Measurements from ENCODE around the gene SCN3B. TPM values are rescaled to one million over a fixed set of nuclear protein-coding genes. Genes with fewer than 3 reads are reported as not detected.

Gene SCN3B
- total and polyA plus RNA-seq, 2 donors from 2014 or later, result 0.43 to 2.8 TPM

- H3K4me3 ChIP-seq (ENCODE audit: low read length in 3 of 3), result no peak overlapping the region
- no peaks in the 10 kb centered on the region for H3K27me3 ChIP-seq (ENCODE audit: control insufficient read depth, insufficient read depth, low read length)
- no peak for TF ChIP-seq CTCF (IDR thresholded peaks at IDR 0.05; ENCODE audit: borderline replicate concordance, extremely low read depth, insufficient read depth)
- FAIRE-seq (no peak), DNase-seq (no peak)
- peaks cover 2 to 53% (median 40%) of the 10 kb centered on the region in 3 donors for H3K36me3 ChIP-seq (ENCODE audit: control insufficient read depth in 2 of 3, insufficient read depth in 3 of 3, low read length in 3 of 3)
- H3K9ac ChIP-seq (ENCODE audit: low read length in 3 of 3), result no peak overlapping the region
- intact Hi-C loops (cut with DNase I), result no loop called here
- no peaks in the 10 kb centered on the region for H3K9me3 ChIP-seq (ENCODE audit: control insufficient read depth in 2 of 3, insufficient read depth in 1 of 3, low read length in 3 of 3)
- no peak overlapping the region for H3K27ac ChIP-seq (ENCODE audit: low read depth in 2 of 2, low read length in 2 of 2)
- no peaks in the 10 kb centered on the region for H3K4me1 ChIP-seq (ENCODE audit: control insufficient read depth in 2 of 3, insufficient read depth in 2 of 3, low read depth in 1 of 3, low read length in 3 of 3)
Measured at GRCh38 chr11:123611698-123612097, 42.7 kb downstream of the SCN3B start.

- Histone ChIP-seq H3K27me3 (ENCODE audit: control insufficient read depth, insufficient read depth, low read length) (no peaks in the 10 kb centered on the region), H3K4me1 (ENCODE audit: control insufficient read depth in 2 of 3, insufficient read depth in 2 of 3, low read depth in 1 of 3, low read length in 3 of 3) (no peaks in the 10 kb centered on the region), H3K4me3 (ENCODE audit: low read length in 3 of 3) (no peak overlapping the region), H3K9me3 (ENCODE audit: control insufficient read depth in 2 of 3, insufficient read depth in 1 of 3, low read length in 3 of 3) (no peaks in the 10 kb centered on the region), H3K9ac (ENCODE audit: low read length in 3 of 3) (no peak overlapping the region), H3K27ac (ENCODE audit: low read depth in 2 of 2, low read length in 2 of 2) (no peak overlapping the region), H3K36me3 (ENCODE audit: control insufficient read depth in 2 of 3, insufficient read depth in 3 of 3, low read length in 3 of 3) (peaks cover 2 to 64% (median 41%) of the 10 kb centered on the region in 3 donors)
- TF ChIP-seq CTCF (IDR thresholded peaks at IDR 0.05; ENCODE audit: borderline replicate concordance, extremely low read depth, insufficient read depth), result no peak
- no peak for DNase-seq
- intact Hi-C loops (cut with DNase I), result no loop called here
- FAIRE-seq, result no peak
Measured at GRCh38 chr11:123608945-123609344, 45.5 kb downstream of the SCN3B start.

GRCh38 chr11:123608371-123608770 is 46.1 kb downstream of the SCN3B start:
- H3K4me3 ChIP-seq (ENCODE audit: low read length in 3 of 3), result no peak overlapping the region
- H3K4me1 ChIP-seq (ENCODE audit: control insufficient read depth in 2 of 3, insufficient read depth in 2 of 3, low read depth in 1 of 3, low read length in 3 of 3), result no peaks in the 10 kb centered on the region
- no peak overlapping the region for H3K27ac ChIP-seq (ENCODE audit: low read depth in 2 of 2, low read length in 2 of 2)
- no peak overlapping the region for H3K9ac ChIP-seq (ENCODE audit: low read length in 3 of 3)
- H3K36me3 ChIP-seq (ENCODE audit: control insufficient read depth in 2 of 3, insufficient read depth in 3 of 3, low read length in 3 of 3), result peaks cover 0 to 58% (median 36%) of the 10 kb centered on the region in 3 donors
- intact Hi-C loops (cut with DNase I), result no loop called here
- TF ChIP-seq CTCF (IDR thresholded peaks at IDR 0.05; ENCODE audit: borderline replicate concordance, extremely low read depth, insufficient read depth), result no peak
- DNase-seq (no peak), FAIRE-seq (no peak)
- H3K27me3 ChIP-seq (ENCODE audit: control insufficient read depth, insufficient read depth, low read length), result no peaks in the 10 kb centered on the region
- H3K9me3 ChIP-seq (ENCODE audit: control insufficient read depth in 2 of 3, insufficient read depth in 1 of 3, low read length in 3 of 3), result no peaks in the 10 kb centered on the region

DNA sequence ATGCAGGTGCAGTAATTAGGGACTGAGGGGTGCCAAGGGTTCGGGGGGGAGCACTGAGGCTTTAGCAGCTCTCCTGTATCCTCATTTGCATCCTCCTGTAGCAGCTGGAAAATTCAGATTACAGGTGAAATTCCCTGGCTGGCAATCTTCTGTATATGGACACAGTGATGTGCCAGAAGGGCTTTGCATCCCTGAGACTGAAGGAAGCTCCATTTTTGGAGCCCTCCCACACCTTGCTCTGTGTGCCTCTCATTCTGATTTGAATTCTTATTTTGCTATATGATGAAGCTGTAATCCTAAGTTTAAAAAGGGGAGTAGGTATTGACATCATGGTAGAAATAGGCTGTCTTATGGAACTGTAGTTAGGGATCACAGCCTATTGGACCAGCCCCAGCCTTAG is 46.6 kb downstream of the SCN3B start:
- no peak for TF ChIP-seq CTCF (IDR thresholded peaks at IDR 0.05; ENCODE audit: borderline replicate concordance, extremely low read depth, insufficient read depth)
- no peaks in the 10 kb centered on the region for H3K27me3 ChIP-seq (ENCODE audit: control insufficient read depth, insufficient read depth, low read length)
- DNase-seq, result no peak
- H3K4me1 ChIP-seq (ENCODE audit: control insufficient read depth in 2 of 3, insufficient read depth in 2 of 3, low read depth in 1 of 3, low read length in 3 of 3), result no peaks in the 10 kb centered on the region
- H3K9me3 ChIP-seq (ENCODE audit: control insufficient read depth in 2 of 3, insufficient read depth in 1 of 3, low read length in 3 of 3), result no peaks in the 10 kb centered on the region
- H3K36me3 ChIP-seq (ENCODE audit: control insufficient read depth in 2 of 3, insufficient read depth in 3 of 3, low read length in 3 of 3), result peaks cover 0 to 52% (median 32%) of the 10 kb centered on the region in 3 donors
- H3K9ac ChIP-seq (ENCODE audit: low read length in 3 of 3), result no peak overlapping the region
- no peak for FAIRE-seq
- no peak overlapping the region for H3K27ac ChIP-seq (ENCODE audit: low read depth in 2 of 2, low read length in 2 of 2)
- intact Hi-C loops (cut with DNase I), result no loop called here
- H3K4me3 ChIP-seq (ENCODE audit: low read length in 3 of 3), result no peak overlapping the region
